Neural cell (in vitro differentiated cells): ENCODE results near the gene LRBA. TPM values are rescaled to one million over a fixed set of nuclear protein-coding genes. Genes with fewer than 3 reads are reported as not detected.

Source experiments
- H2AFZ ChIP-seq: fragments of 200-600, 300-800 bp; sonication (generic), shearing (Covaris generic); 2 replicates; pipeline ENCODE4 v1.6.0; 2014; ENCODE audit warnings: low read depth, mild to moderate bottlenecking, antibody characterized with exemption, low read length, moderate library complexity
- H3F3A ChIP-seq: fragments of 200-600 bp; shearing (Covaris generic); 2 replicates; pipeline ENCODE4 v1.6.1; 2016; ENCODE audit warnings: mild to moderate bottlenecking, moderate library complexity, mixed read lengths, antibody characterized with exemption, low read length; ENCODE audit not compliant: insufficient read depth, poor library complexity, severe bottlenecking
- H3K27ac ChIP-seq: fragments of 200-600, 300-800 bp; sonication (generic), shearing (Covaris generic); 2 replicates; pipeline ENCODE4 v1.5.1; 2014; ENCODE audit warnings: mild to moderate bottlenecking, low read length, moderate library complexity
- H3K27me3 ChIP-seq: fragments of 300-800, 200-600 bp; sonication (generic), shearing (Covaris generic); 2 replicates; pipeline ENCODE4 v1.6.0; 2014; ENCODE audit warnings: mild to moderate bottlenecking, low read depth, low read length, moderate library complexity; ENCODE audit not compliant: insufficient read depth
- H3K36me3 ChIP-seq: fragments of 300-800, 200-600 bp; sonication (generic), shearing (Covaris generic); 2 replicates; pipeline ENCODE4 v1.5.1; 2014; ENCODE audit warnings: mild to moderate bottlenecking, antibody characterized with exemption, low read length, moderate library complexity; ENCODE audit not compliant: insufficient read depth
- H3K4me2 ChIP-seq: fragments of 300-800, 200-600 bp; sonication (generic), shearing (Covaris generic); 2 replicates; pipeline ENCODE4 v1.6.0; 2014; ENCODE audit warnings: mild to moderate bottlenecking, low read length
- H3K4me3 ChIP-seq: fragments of 300-800, 200-600 bp; sonication (generic), shearing (Covaris generic); 2 replicates; pipeline ENCODE4 v1.5.1; 2014; ENCODE audit warnings: mild to moderate bottlenecking, low read length, moderate library complexity
- H3K79me2 ChIP-seq: fragments of 200-600 bp; shearing (Covaris generic); replicated peaks from 2 replicates; pipeline ENCODE4 v1.6.0; 2014; ENCODE audit warnings: mild to moderate bottlenecking, low read length, moderate library complexity; ENCODE audit not compliant: insufficient read depth
- H3K9ac ChIP-seq: fragments of 300-800, 200-600 bp; sonication (generic), shearing (Covaris generic); 2 replicates; pipeline ENCODE4 v1.6.1; 2016; ENCODE audit warnings: mild to moderate bottlenecking, low read length, mixed read lengths
- H3K9me2 ChIP-seq: fragments of 200-600 bp; shearing (Covaris generic); 2 replicates; pipeline ENCODE4 v1.6.1; 2016; ENCODE audit warnings: mild to moderate bottlenecking, low read length, mixed read lengths; ENCODE audit not compliant: insufficient read depth
- H3K9me3 ChIP-seq: fragments of 200-600, 300-800 bp; sonication (generic), shearing (Covaris generic); 2 replicates; pipeline ENCODE4 v1.6.1; 2016; ENCODE audit warnings: mild to moderate bottlenecking, mixed run types, low read length, moderate library complexity, mixed read lengths
- H4K20me1 ChIP-seq: fragments of 200-600 bp; shearing (Covaris generic); 2 replicates; pipeline ENCODE4 v1.6.1; 2016; ENCODE audit warnings: mild to moderate bottlenecking, mixed run types; ENCODE audit not compliant: insufficient read depth
- CTCF ChIP-seq: fragments of 450-650 bp; IDR thresholded peaks from 2 replicates; pipeline ENCODE4 v1.5.1; 2014; ENCODE audit warnings: antibody characterized with exemption, mild to moderate bottlenecking, moderate library complexity; ENCODE audit not compliant: poor library complexity, severe bottlenecking
- EP300 ChIP-seq: fragments of 450-650 bp; conservative IDR thresholded peaks from 2 replicates; pipeline ENCODE4 v1.6.1; 2014; ENCODE audit warnings: antibody characterized with exemption, mild to moderate bottlenecking, moderate library complexity; ENCODE audit not compliant: poor library complexity, severe bottlenecking
- EZH2 ChIP-seq: fragments of 200-600, 300-800 bp; shearing (Covaris generic), sonication (generic); IDR thresholded peaks from 2 replicates; pipeline ENCODE4 v1.6.1; 2014; ENCODE audit warnings: antibody characterized with exemption, low read length, borderline replicate concordance, mild to moderate bottlenecking; ENCODE audit not compliant: insufficient read depth, poor library complexity, severe bottlenecking
- MXI1 ChIP-seq: fragments of 450-650 bp; conservative IDR thresholded peaks from 2 replicates; pipeline ENCODE4 v1.6.1; 2014; ENCODE audit warnings: antibody characterized with exemption, mild to moderate bottlenecking; ENCODE audit not compliant: poor library complexity, severe bottlenecking
- POLR2AphosphoS5 ChIP-seq: IDR thresholded peaks from 2 replicates; pipeline ENCODE4 v1.6.1; 2012
- RAD21 ChIP-seq: fragments of 450-650 bp; conservative IDR thresholded peaks from 2 replicates; pipeline ENCODE4 v1.6.1; 2014; ENCODE audit warnings: antibody characterized with exemption, mild to moderate bottlenecking, moderate library complexity
- REST ChIP-seq: IDR thresholded peaks from 2 replicates; pipeline ENCODE4 v1.6.1; 2012; ENCODE audit warnings: borderline replicate concordance
- SMC3 ChIP-seq: fragments of 450-650 bp; conservative IDR thresholded peaks from 2 replicates; pipeline ENCODE4 v1.6.1; 2014; ENCODE audit warnings: antibody characterized with exemption, mild to moderate bottlenecking, moderate library complexity; ENCODE audit not compliant: poor library complexity
- TAF1 ChIP-seq: IDR thresholded peaks from 2 replicates; pipeline ENCODE4 v1.6.1; 2012; ENCODE audit warnings: low read depth
- polyA plus RNA-seq: library from polyadenylated mRNA; depleted of rRNA; stranded (reverse); fragments of >200 nt; gene quantifications from 2 replicates; pipeline ENCODE4 v1.2.3, GENCODE V29; 2014

LRBA gene
- polyA plus RNA-seq, 1 donor from 2014 or later, result 7.1 TPM

GRCh38 chr4:150418757-150419410 lies 596.2 kb downstream of the LRBA start:
- no peaks in the 10 kb centered on the region for H3K36me3 ChIP-seq
- no peaks in the 10 kb centered on the region for H4K20me1 ChIP-seq
- H3K4me3 ChIP-seq, result no peak overlapping the region
- no peak overlapping the region for H3K4me2 ChIP-seq
- H2AFZ ChIP-seq, result no peak overlapping the region
- no peak overlapping the region for H3K9ac ChIP-seq
- no peaks in the 10 kb centered on the region for H3K27me3 ChIP-seq
- TF ChIP-seq TAF1 (no peak), SMC3 (no peak), REST (no peak), RAD21 (no peak), POLR2AphosphoS5 (no peak)
- peaks cover 3% of the 10 kb centered on the region for H3F3A ChIP-seq
- H3K27ac ChIP-seq, result no peak overlapping the region
- H3K9me3 ChIP-seq, result no peaks in the 10 kb centered on the region
- H3K79me2 ChIP-seq, result no peaks in the 10 kb centered on the region
- no peaks in the 10 kb centered on the region for H3K9me2 ChIP-seq

- TF ChIP-seq CTCF, result no peak
- TF ChIP-seq EZH2, result no peak
- no peak for TF ChIP-seq POLR2AphosphoS5
- TF ChIP-seq EP300, result no peak
- no peak for TF ChIP-seq TAF1
- no peak for TF ChIP-seq REST
- no peak for TF ChIP-seq MXI1
- no peak for TF ChIP-seq SMC3
- no peak for TF ChIP-seq RAD21
- Histone ChIP-seq H4K20me1 (no peaks in the 10 kb centered on the region), H3K9ac (no peak overlapping the region), H3K36me3 (no peaks in the 10 kb centered on the region), H3K27me3 (no peaks in the 10 kb centered on the region), H3K4me3 (no peak overlapping the region), H3K9me2 (no peaks in the 10 kb centered on the region), H3F3A (peaks cover 3% of the 10 kb centered on the region), H2AFZ (no peak overlapping the region), H3K79me2 (no peaks in the 10 kb centered on the region), H3K27ac (no peak overlapping the region), H3K9me3 (no peaks in the 10 kb centered on the region), H3K4me2 (no peak overlapping the region)
Measured at GRCh38 chr4:150415213-150415612, 599.9 kb downstream of the LRBA start.
